ENCODE results near the gene GPR139. TPM values are rescaled to one million over a fixed set of nuclear protein-coding genes. Genes with fewer than 3 reads are reported as not detected.

Gene GPR139
- total and polyA plus RNA-seq, 7 donors, result not detected

DNA sequence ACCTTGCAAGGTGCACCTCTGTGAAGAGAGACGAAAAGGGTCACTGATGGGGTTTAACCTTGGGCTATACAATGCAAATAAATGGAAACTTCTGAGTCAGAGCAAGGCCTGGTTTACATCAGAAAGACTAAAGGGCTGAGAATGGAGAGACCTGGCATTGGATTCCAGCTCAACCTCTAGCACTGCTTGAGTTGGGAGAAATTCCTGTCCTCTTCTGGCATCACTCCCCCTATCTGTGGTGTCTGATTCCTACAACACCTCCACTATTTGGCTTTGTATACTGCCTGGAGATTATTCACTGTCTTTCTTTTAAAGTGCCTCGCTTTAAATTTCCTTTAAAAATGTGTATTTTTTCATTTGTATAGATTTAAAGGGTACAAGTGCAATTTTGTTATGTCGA, 68.8 kb downstream of the GPR139 start:
- WGBS, 3 donors, result 53 to 59% (median 55%) methylated on average over 3 of the region's 3 CpGs

DNA sequence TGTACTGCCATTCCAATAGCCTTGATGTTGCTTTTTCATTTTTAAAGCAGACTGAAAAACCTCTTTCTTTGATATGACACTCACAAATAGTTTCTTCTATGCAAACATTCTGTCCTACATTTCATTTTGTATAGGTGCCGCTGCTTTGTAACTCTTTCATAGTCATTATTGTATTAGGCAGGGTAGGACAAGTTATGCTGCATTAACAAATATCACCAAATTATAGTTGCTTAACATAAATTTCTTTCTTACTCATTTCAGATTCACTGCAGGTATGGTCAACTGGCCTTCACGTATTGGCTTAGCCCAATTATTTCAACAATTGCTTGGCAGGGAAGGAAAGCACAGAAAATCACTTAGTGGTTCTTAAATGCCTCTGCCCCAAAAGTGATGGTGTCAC, 70.8 kb downstream of the GPR139 start:
- no peak for DNase-seq
- H3K9me3 ChIP-seq, result no peaks in the 10 kb centered on the region
- H3K36me3 ChIP-seq (ENCODE audit: insufficient read depth in 1 of 2, low read depth in 1 of 2), result no peaks in the 10 kb centered on the region
- H3K4me3 ChIP-seq, result no peak overlapping the region
- no peak overlapping the region for H3K27ac ChIP-seq
- WGBS, 3 donors, result 85 to 87% (median 87%) methylated on average over 2 of the region's 2 CpGs
- H3K27me3 ChIP-seq (ENCODE audit: insufficient read depth in 3 of 3, low read length in 2 of 3), result no peaks in the 10 kb centered on the region
- TF ChIP-seq, protein P1, sequence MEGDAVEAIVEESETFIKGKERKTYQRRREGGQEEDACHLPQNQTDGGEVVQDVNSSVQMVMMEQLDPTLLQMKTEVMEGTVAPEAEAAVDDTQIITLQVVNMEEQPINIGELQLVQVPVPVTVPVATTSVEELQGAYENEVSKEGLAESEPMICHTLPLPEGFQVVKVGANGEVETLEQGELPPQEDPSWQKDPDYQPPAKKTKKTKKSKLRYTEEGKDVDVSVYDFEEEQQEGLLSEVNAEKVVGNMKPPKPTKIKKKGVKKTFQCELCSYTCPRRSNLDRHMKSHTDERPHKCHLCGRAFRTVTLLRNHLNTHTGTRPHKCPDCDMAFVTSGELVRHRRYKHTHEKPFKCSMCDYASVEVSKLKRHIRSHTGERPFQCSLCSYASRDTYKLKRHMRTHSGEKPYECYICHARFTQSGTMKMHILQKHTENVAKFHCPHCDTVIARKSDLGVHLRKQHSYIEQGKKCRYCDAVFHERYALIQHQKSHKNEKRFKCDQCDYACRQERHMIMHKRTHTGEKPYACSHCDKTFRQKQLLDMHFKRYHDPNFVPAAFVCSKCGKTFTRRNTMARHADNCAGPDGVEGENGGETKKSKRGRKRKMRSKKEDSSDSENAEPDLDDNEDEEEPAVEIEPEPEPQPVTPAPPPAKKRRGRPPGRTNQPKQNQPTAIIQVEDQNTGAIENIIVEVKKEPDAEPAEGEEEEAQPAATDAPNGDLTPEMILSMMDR (IDR thresholded peaks at IDR 0.05), result no peak
- H3K4me1 ChIP-seq, result no peaks in the 10 kb centered on the region
- intact Hi-C loops (cut with DNase I), result no loop called here
- no peak for ATAC-seq

More for the DNA sequence above, 68.8 kb downstream of the GPR139 start:
- TF ChIP-seq, protein P1 (IDR thresholded peaks at IDR 0.05), result no peak
- intact Hi-C loops (cut with DNase I), result no loop called here
- Histone ChIP-seq H3K9me3 (no peaks in the 10 kb centered on the region), H3K4me3 (no peak overlapping the region), H3K27ac (no peak overlapping the region), H3K27me3 (ENCODE audit: insufficient read depth in 3 of 3, low read length in 2 of 3) (peaks cover 0 to 2% (median 0%) of the 10 kb centered on the region in 3 donors), H3K36me3 (ENCODE audit: insufficient read depth in 1 of 2, low read depth in 1 of 2) (no peaks in the 10 kb centered on the region), H3K4me1 (no peaks in the 10 kb centered on the region)
- no peak for ATAC-seq
- DNase-seq, result no peak

DNA sequence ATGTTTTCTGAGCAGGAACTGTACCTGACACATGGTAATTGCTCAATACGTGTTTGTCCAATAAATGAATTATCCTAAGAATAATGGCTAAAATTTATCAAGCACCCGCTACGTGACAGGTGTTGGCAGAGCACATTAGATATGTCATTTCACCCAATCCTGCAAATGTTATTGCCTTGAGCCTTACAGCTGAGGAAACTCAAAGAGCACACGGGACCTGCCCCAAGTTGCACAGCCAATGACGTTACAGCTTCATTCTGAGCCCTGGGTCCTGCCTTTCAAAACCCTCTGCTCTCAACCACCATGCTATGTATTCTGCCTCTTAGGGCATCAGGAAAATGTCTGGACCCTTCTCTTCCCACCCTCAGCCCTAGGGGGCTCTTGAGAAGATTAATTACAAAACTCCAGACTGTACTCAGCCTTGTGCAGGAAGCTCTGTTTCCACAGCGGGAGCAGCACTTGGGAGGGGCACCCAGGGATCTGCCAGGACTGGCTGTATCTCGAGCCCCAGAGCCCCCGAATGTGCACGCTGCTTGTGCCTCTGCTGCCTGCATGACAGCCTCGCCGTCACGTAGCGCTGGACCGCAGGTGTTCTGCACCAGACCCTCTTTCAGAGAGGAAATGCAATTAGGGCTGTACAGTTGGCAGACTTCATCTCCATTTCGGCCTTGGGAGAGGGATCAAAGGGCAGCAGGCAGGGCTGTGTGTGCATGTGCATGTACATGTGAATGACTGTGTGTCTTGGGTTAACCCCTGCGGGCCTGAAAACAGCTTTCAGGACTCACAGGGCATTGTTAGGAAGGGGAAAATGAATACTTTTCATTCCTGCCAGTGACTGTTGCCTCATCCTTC, 71.6 kb downstream of the GPR139 start:
- DNase-seq (no peak), ATAC-seq (no peak)
- no peak overlapping the region for H3K4me3 ChIP-seq
- no peaks in the 10 kb centered on the region for H3K27me3 ChIP-seq (ENCODE audit: insufficient read depth in 3 of 3, low read length in 2 of 3)
- H3K9me3 ChIP-seq, result no peaks in the 10 kb centered on the region
- H3K27ac ChIP-seq, result no peak overlapping the region
- no peaks in the 10 kb centered on the region for H3K4me1 ChIP-seq
- 60 to 64% (median 60%) methylated on average over 16 of the region's 16 CpGs for WGBS, 3 donors
- H3K36me3 ChIP-seq (ENCODE audit: insufficient read depth in 1 of 2, low read depth in 1 of 2), result no peaks in the 10 kb centered on the region
- intact Hi-C loops (cut with DNase I), result no loop called here
- TF ChIP-seq, protein P1 (IDR thresholded peaks at IDR 0.05), result no peak

DNA sequence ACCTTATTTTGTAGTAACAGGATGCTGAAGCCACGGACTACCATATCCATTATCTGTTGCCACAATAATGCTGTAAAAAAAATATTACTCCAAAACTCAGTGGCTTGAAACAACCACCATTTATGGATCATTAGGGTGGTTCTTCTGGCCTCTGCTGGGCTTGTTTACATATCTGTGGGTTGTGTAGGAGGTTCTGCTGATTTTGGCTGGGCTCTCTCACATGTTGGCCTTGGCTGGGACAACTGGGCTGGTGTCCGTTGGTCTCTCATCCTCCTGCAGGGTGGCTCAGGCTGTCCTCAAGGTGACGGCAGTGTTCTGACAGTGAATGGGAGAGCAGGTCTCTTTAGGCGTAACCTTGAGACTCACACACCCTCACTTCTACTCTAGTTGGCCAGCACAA, 76.0 kb downstream of the GPR139 start:
- H3K27me3 ChIP-seq (ENCODE audit: insufficient read depth in 3 of 3, low read length in 2 of 3), result no peaks in the 10 kb centered on the region
- ATAC-seq, result no peak
- intact Hi-C loops (cut with DNase I), result no loop called here
- no peak overlapping the region for H3K4me3 ChIP-seq
- WGBS, 3 donors, result 46 to 61% (median 54%) methylated on average over 4 of the region's 4 CpGs
- TF ChIP-seq, protein P1 (IDR thresholded peaks at IDR 0.05), result no peak
- H3K4me1 ChIP-seq, result no peaks in the 10 kb centered on the region
- H3K36me3 ChIP-seq (ENCODE audit: insufficient read depth in 1 of 2, low read depth in 1 of 2), result no peaks in the 10 kb centered on the region
- DNase-seq, result no peak
- H3K27ac ChIP-seq, result no peak overlapping the region
- no peaks in the 10 kb centered on the region for H3K9me3 ChIP-seq
